Myocyte (in vitro differentiated cells): ENCODE data around the gene PCSK5. TPM values are rescaled to one million over a fixed set of nuclear protein-coding genes. Genes with fewer than 3 reads are reported as not detected.
A peak's percentile ranks its signal among the peaks of the same experiment; 100 is the strongest.

Experiments used
- DNase-seq: peaks from one replicate; pipeline ENCODE4 v3.0.0-alpha.2; 2012; ENCODE audit warnings: low read depth
- total RNA-seq: library from RNA; depleted of rRNA; stranded (reverse); fragments of >200 nt; gene quantifications from 2 replicates; pipeline ENCODE4 v1.2.3, GENCODE V29; 2014

Gene PCSK5
- total RNA-seq, 1 donor from 2014 or later: 5.4 TPM

DNA sequence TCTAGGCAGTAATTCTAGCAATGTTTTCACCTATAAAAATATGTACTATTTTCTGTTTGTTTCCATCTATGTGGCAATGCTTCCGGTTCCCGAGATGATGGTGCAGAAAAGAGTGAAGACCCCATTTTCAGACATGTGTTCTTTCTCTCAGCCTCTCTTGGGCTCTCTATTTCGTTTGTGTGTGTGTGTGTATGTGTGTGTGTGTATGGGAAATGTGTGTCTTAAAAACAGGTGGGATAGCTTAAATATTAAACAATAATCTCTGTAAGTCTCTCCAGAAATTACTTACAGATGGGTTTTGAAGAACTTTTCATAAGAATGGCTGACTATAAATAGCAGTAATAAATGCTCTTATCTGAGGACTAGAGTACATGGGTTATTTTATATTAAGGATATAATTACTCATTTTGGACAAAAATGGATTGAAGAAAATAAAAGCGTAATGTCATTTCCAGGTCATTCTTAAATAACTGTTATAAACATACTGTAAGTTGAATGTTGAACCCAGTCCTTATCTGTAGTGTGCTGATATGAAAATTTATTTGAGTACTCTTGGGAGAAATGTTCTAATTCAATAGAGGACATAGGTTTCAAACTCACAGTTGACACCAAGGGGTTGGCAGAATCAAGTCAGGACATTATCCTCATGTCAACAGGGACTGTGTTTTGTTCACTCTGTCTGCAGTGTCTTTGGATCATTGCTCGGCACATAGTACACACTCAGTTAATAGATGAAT lies 31.1 kb downstream of the PCSK5 start:
- DNase-seq: no peak

GRCh38 chr9:75926385-75926784 lies 35.9 kb downstream of the PCSK5 start:
- DNase-seq: no peak

- DNase-seq: no peak
These were observed 36.9 kb downstream of the PCSK5 start for GRCh38 chr9:75927356-75927755.

- no peak for DNase-seq
These were observed 39.7 kb downstream of the PCSK5 start for GRCh38 chr9:75930190-75930589.

DNA sequence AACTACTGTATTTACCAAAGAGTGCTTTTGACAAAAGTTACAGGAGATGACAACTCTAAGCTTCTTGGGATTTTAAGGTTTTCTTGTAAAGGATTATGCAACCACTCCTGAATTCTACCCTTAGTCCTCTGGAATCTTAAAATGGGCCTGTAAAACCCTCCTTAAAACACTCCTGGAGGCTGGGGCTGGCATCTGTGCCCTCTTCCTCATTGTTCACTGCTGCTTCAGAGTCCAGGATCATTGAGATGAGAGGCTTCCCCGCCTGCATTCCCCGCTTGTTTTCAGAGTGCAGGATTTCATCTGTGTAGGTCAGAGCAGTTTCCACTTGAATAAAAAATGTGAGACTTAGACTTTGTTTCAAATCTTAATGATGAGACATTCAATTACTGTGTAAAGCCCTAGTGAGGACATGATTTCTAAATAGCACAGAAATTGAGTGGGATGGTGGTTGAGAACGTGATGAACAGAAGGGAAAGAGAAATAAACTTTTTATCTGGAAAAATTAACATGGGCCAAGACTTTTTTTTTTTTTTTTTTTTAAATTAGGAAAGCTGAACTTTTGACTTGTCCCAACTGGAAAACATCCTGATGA lies 40.4 kb downstream of the PCSK5 start:
- peak; percentile 13 for DNase-seq

GRCh38 chr9:75933982-75934381 lies 43.5 kb downstream of the PCSK5 start:
- no peak for DNase-seq

DNA sequence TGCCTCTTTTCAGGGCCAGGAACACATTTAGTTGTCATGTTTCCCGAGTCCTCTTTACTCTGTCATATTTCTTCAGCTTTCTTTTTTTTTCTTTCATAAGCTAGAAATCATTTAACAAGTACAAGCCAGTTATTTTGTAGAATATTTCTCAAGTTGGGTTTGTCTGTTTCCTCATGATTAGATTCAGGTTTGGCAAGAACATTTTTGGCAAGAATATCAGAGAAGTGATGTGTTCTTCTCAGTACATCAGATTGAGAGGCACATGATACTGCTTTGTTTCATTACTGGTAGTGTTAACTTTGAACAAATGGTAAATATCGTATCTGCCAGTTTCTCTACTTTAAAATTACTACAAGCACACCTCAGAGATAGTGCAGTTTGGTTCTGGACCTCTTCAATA lies 45.1 kb downstream of the PCSK5 start:
- DNase-seq: no peak

GRCh38 chr9:75937521-75938258 lies 47.2 kb downstream of the PCSK5 start:
- DNase-seq: no peak

DNA sequence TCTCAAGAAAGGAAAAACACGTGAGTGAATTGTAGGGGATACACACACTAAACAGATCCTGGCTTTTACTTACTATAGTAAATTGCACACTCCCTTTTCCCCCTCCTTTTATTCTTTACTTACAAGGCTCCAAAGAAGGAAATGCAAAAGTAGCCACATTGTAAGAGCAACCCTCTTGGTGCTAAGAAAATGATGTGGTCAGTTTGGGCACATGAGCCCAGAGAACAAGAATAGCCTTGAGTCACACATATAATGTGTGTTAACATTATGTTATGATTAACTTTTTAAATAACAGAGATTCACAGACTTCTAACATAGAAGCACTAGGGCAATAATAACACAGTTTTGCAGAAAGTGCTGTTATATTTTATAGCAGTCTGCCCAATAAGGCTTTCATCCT lies 48.5 kb downstream of the PCSK5 start:
- peak; percentile 35 for DNase-seq

DNA sequence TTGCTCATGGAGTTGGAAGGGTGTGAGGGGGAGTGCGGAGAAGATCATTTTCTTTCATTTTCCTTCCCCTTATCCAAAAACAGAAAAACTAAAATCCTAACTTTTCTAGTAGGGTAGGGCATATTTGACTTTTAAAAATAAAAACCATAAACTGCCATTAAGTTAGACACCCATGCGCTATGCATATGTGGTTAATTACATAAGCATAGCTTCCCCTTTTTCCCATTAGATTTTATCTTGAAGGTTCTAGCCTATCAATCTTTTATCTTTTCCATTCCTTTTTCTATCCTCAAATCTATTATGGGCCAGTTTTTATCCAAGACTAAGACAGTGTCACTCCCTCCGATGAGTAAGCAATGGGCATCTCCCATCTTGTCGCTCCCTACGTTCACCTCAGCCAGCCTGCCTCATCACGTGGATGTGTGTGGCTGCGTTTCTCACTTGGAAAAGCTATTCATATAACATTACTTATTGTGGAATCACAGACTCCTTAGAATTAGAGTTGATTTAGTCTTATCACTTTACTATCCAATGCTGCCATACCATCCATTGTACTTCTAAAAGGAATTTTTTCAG lies 49.2 kb downstream of the PCSK5 start:
- no peak for DNase-seq

DNA sequence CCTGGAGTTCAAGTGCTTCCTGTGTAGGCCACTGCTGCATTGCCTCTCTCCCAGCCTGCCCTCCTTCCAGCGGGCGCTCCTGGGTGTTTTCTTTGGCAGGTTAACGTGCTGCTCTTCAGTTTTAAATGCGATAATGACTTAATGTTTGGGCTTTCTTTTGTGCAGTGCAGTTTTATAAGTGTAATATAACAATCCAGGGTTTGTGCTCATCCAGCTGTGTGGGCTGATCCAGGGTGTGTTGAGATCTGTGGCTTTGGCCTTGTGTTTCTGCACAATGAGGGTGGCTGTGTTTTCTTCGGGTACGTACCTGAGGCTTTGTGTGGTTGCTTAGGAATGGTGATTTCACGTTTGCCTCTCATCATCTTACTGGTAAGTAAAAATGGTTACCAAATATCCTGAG lies 50.6 kb downstream of the PCSK5 start:
- DNase-seq: no peak

GRCh38 chr9:75941577-75942311 lies 51.3 kb downstream of the PCSK5 start:
- DNase-seq: no peak

GRCh38 chr9:75946766-75947165 lies 56.3 kb downstream of the PCSK5 start:
- no peak for DNase-seq

DNA sequence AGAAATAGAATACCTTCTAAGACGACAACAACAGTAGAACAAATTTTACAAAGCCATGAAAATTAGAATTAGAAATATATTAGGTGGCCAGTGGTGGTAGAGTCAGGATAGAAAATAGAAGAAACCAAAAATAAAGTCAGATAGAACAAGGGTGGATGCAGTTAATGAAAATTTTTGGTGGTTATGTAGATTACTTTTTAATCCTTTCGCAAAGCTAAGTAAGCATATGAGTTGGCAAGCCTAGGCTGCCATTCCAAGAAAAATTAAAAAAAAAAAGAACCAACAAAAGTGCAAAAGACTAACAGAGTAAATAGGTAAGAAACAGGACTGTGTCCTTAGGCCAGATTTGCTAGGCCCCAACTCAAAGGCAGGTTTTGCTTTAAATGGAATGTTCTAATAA lies 56.8 kb downstream of the PCSK5 start:
- no peak for DNase-seq

- no peak for DNase-seq
These were observed 60.5 kb downstream of the PCSK5 start for GRCh38 chr9:75950998-75951397.

DNA sequence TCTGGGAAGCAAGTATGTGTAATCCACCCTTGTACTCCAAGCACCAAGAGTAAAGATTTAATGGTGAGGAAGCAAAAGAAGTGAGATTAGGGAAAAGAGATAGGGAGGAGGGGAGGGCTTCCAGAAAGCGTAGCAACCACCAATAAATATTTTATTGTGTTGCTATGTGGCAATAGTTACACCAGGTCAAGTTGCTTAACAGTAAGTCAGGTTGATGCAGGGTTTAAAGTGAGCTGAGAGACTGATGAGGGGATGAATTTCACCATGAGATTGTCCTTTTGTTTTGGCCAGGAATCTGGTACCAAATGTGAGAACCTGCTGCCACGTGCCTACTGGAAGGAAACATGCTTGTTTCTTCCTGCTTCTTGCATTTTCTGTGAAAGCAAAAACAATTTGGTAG lies 62.7 kb downstream of the PCSK5 start:
- no peak for DNase-seq

DNA sequence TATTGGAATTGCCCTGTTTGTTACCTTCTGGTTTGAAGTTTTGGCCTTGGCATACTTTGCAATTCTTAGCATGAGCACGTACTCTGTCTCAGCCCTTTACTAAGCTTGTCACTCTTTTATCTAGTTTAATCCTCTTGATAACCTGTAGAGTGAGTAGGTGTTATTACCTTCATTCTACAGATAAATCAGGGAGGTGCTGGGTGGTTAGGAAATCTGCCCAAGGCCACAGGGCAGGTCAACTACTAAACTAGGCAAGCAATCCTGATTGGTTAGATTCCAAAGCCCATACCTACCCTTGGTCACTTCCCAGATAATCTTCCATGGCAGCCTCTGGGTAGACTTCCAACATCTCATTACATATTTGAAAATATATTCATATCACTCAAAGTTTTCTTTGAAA lies 65.7 kb downstream of the PCSK5 start:
- no peak for DNase-seq

DNA sequence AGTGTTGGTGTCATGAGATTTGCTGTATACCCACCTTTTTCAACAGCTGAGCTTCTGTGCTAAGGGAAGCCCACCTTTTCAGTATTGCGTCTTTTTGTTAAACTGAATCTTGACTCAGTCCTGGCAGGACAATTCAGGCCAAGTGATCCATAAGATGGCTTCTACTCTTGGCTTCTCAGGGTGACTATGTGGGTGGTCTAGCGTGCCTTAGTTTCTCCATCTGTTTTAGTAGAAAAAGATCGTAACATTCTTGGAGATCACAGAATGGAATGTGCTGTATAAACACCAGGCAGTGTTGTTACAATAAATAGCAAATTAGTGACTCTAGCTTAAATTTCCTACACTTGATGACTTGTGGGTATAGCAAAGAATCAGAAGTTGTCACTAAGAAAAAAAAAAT lies 66.6 kb downstream of the PCSK5 start:
- DNase-seq: no peak

GRCh38 chr9:75958226-75958625 lies 67.8 kb downstream of the PCSK5 start:
- no peak for DNase-seq

- DNase-seq: peak; percentile 17
These were observed 70.1 kb downstream of the PCSK5 start for GRCh38 chr9:75960551-75960950.

GRCh38 chr9:75962013-75962661 lies 71.7 kb downstream of the PCSK5 start:
- DNase-seq: peak; percentile 71
